C4-2B (cell line): ENCODE measurements around the gene TRAK1.

ENCODE experiments used
- H3K27ac ChIP-seq: fragments of 450-650 bp; 2 replicates; pipeline ENCODE4 v1.5.1; 2017
- CTCF ChIP-seq: fragments of 450-650 bp; conservative IDR thresholded peaks from 2 replicates; pipeline ENCODE4 v1.5.1; 2017; ENCODE audit warnings: mild to moderate bottlenecking
- ZFX ChIP-seq: fragments of 450-650 bp; IDR thresholded peaks from 2 replicates; pipeline ENCODE4 v1.6.1; 2017

TRAK1 gene

GRCh38 chr3:42061025-42061712, 30.0 kb upstream of the TRAK1 start:
- TF ChIP-seq CTCF (no peak), ZFX (no peak)
- no peak overlapping the region for H3K27ac ChIP-seq

GRCh38 chr3:42061713-42062380, 29.3 kb upstream of the TRAK1 start:
- H3K27ac ChIP-seq, result no peak overlapping the region

GRCh38 chr3:42062464-42062863, 28.7 kb upstream of the TRAK1 start:
- TF ChIP-seq CTCF (no peak), ZFX (no peak)
- H3K27ac ChIP-seq, result no peak overlapping the region

More at GRCh38 chr3:42061713-42062380, 29.3 kb upstream of the TRAK1 start:
- no peak for TF ChIP-seq CTCF
- no peak for TF ChIP-seq ZFX

- no peak overlapping the region for H3K27ac ChIP-seq
- TF ChIP-seq ZFX (no peak), CTCF (no peak)
These were observed 27.3 kb upstream of the TRAK1 start for GRCh38 chr3:42063888-42064287.

GRCh38 chr3:42066516-42067181, 24.5 kb upstream of the TRAK1 start:
- H3K27ac ChIP-seq, result no peak overlapping the region
- TF ChIP-seq CTCF (no peak), ZFX (no peak)

GRCh38 chr3:42067326-42067725, 23.8 kb upstream of the TRAK1 start:
- no peak overlapping the region for H3K27ac ChIP-seq
- no peak for TF ChIP-seq CTCF
- no peak for TF ChIP-seq ZFX
